PC-3 (cell line): ENCODE measurements around the gene CRB1. TPM values are rescaled to one million over a fixed set of nuclear protein-coding genes. Genes with fewer than 3 reads are reported as not detected.

ENCODE experiments used
- ATAC-seq: fragments of 200-7000 bp; cut with Tn5 transposase; 2 replicates; pipeline ENCODE4 v1.9.1; 2020; ENCODE audit warnings: mild to moderate bottlenecking, moderate library complexity
- BruUV-seq: library from RNA; stranded (reverse); fragments of 400-500 nt; replicated peaks from 2 replicates; lab custom pipeline; 2021; lab: Mats Ljungman, UMichigan
- CTCF ChIA-PET: fragments of 300-600 bp; sonication (Branson Sonifier 250); formaldehyde crosslinking; loops from one replicate; lab custom pipeline; 2022; ENCODE audit warnings: antibody characterized with exemption; lab: Charles Lee
- POLR2A ChIA-PET: fragments of 300-600 bp; sonication (Branson Sonifier 250); formaldehyde crosslinking; loops from one replicate; lab custom pipeline; 2022; ENCODE audit warnings: antibody characterized with exemption; ENCODE audit not compliant: unreplicated experiment; lab: Charles Lee
- DNase-seq: peaks from one replicate; pipeline ENCODE4 v3.0.0-alpha.2; 2015
- H2AFZ ChIP-seq: fragments of 300-600 bp; sonication (generic); 2 replicates; pipeline ENCODE4 v1.6.0; 2016; ENCODE audit warnings: antibody characterized with exemption, low read length
- H3F3A ChIP-seq: fragments of 300-600 bp; sonication (generic); one replicate; pipeline ENCODE4 v1.6.0; 2017; ENCODE audit warnings: antibody characterized with exemption, low read length, control low read depth, mild to moderate bottlenecking; ENCODE audit not compliant: unreplicated experiment
- H3K27ac ChIP-seq: fragments of 300-600 bp; sonication (generic); 2 replicates; pipeline ENCODE4 v1.5.1; 2016; ENCODE audit warnings: mild to moderate bottlenecking, low read length
- H3K27me3 ChIP-seq: fragments of 300-600 bp; sonication (generic); 2 replicates; pipeline ENCODE4 v1.6.1; 2016; ENCODE audit warnings: low read length, mixed read lengths
- H3K36me3 ChIP-seq: fragments of 300-600 bp; sonication (generic); 2 replicates; pipeline ENCODE4 v1.6.1; 2016; ENCODE audit warnings: low read depth, mixed run types, low read length, mixed read lengths
- H3K4me1 ChIP-seq: fragments of 300-600 bp; sonication (generic); 2 replicates; pipeline ENCODE4 v1.5.1; 2016; ENCODE audit warnings: low read length; ENCODE audit not compliant: insufficient read depth
- H3K4me2 ChIP-seq: fragments of 300-600 bp; sonication (generic); 2 replicates; pipeline ENCODE4 v1.6.0; 2016; ENCODE audit warnings: low read length
- H3K4me3 ChIP-seq: fragments of 300-600 bp; sonication (generic); 2 replicates; pipeline ENCODE4 v1.5.1; 2016; ENCODE audit warnings: mild to moderate bottlenecking, low read length, mixed read lengths
- H3K79me2 ChIP-seq: fragments of 300-600 bp; sonication (generic); 2 replicates; pipeline ENCODE4 v1.6.1; 2017; ENCODE audit warnings: low read length, mixed read lengths
- H3K9ac ChIP-seq: fragments of 300-600 bp; sonication (generic); 2 replicates; pipeline ENCODE4 v1.6.0; 2016; ENCODE audit warnings: mild to moderate bottlenecking, low read length
- H3K9me2 ChIP-seq: fragments of 300-600 bp; sonication (generic); replicated peaks from 2 replicates; pipeline ENCODE4 v1.6.1; 2016; ENCODE audit warnings: mixed run types, low read length, mixed read lengths
- H3K9me3 ChIP-seq: fragments of 300-600 bp; sonication (generic); 2 replicates; pipeline ENCODE4 v1.6.1; 2016; ENCODE audit warnings: low read length, mixed read lengths
- H4K20me1 ChIP-seq: fragments of 300-600 bp; sonication (generic); 2 replicates; pipeline ENCODE4 v1.6.1; 2016; ENCODE audit warnings: low read length, mixed read lengths
- CTCF ChIP-seq: fragments of 300-600 bp; sonication (generic); conservative IDR thresholded peaks from 2 replicates; pipeline ENCODE4 v1.5.1; 2017; ENCODE audit warnings: antibody characterized with exemption, low read depth, mild to moderate bottlenecking, low read length
- EZH2 ChIP-seq: fragments of 300-600 bp; sonication (generic); IDR thresholded peaks from one replicate; pipeline ENCODE4 v1.6.1; 2017; ENCODE audit warnings: antibody characterized with exemption, mild to moderate bottlenecking, low read length; ENCODE audit not compliant: unreplicated experiment
- EZH2phosphoT487 ChIP-seq: fragments of 300-600 bp; sonication (generic); IDR thresholded peaks from 2 replicates; pipeline ENCODE4 v1.6.1; 2018; ENCODE audit warnings: mild to moderate bottlenecking, antibody characterized with exemption, low read length, borderline replicate concordance
- intact Hi-C: fragments of 100-400 bp; cut with micrococcal nuclease; formaldehyde crosslinking; loops from 2 replicates; pipeline ENCODE4 v1.9.0; 2023
- total RNA-seq: library from RNA; depleted of rRNA; stranded (reverse); fragments of >200 nt; gene quantifications from 2 replicates; pipeline ENCODE4 v1.2.3, GENCODE V29; 2014

Gene CRB1
- total RNA-seq, 1 experiment from 2014 or later, result 0.07 TPM

- POLR2A ChIA-PET, result no interaction called here
- TF ChIP-seq CTCF (no peak), EZH2phosphoT487 (no peak), EZH2 (no peak)
- Histone ChIP-seq H3K9me3 (no peaks in the 10 kb centered on the region), H4K20me1 (no peaks in the 10 kb centered on the region), H3K9me2 (no peaks in the 10 kb centered on the region), H3K9ac (no peak overlapping the region), H3K4me2 (no peak overlapping the region), H3K4me3 (no peak overlapping the region), H3K4me1 (peaks cover 6% of the 10 kb centered on the region; the same call in 1 of the 2 replicates), H3K27me3 (no peaks in the 10 kb centered on the region), H3K27ac (no peak overlapping the region), H3K36me3 (no peaks in the 10 kb centered on the region), H3F3A (no peaks in the 10 kb centered on the region), H3K79me2 (no peaks in the 10 kb centered on the region), H2AFZ (no peak overlapping the region)
- ATAC-seq (no peak), DNase-seq (no peak)
- intact Hi-C loops, result no loop called here
- no TSS peak for BruUV-seq
- CTCF ChIA-PET, result no interaction called here
Observed at GRCh38 chr1:197304638-197305200, 36.7 kb downstream of the CRB1 start.

- Histone ChIP-seq H3K27me3 (no peaks in the 10 kb centered on the region), H3K9me2 (no peaks in the 10 kb centered on the region), H3K79me2 (no peaks in the 10 kb centered on the region), H3K9me3 (no peaks in the 10 kb centered on the region), H3K36me3 (no peaks in the 10 kb centered on the region), H3K4me2 (no peak overlapping the region), H3K27ac (no peak overlapping the region), H3K9ac (no peak overlapping the region), H4K20me1 (no peaks in the 10 kb centered on the region), H2AFZ (no peak overlapping the region), H3K4me1 (peaks cover 6% of the 10 kb centered on the region; the same call in 1 of the 2 replicates), H3F3A (no peaks in the 10 kb centered on the region), H3K4me3 (no peak overlapping the region)
- POLR2A ChIA-PET, result no interaction called here
- TF ChIP-seq EZH2phosphoT487, result no peak
- DNase-seq (no peak), ATAC-seq (no peak)
- BruUV-seq, result no TSS peak
- CTCF ChIA-PET, result no interaction called here
- intact Hi-C loops, result no loop called here
Observed at GRCh38 chr1:197305925-197306324, 37.9 kb downstream of the CRB1 start.

- H3K79me2 ChIP-seq, result no peaks in the 10 kb centered on the region
- no peaks in the 10 kb centered on the region for H3K9me2 ChIP-seq
- no peaks in the 10 kb centered on the region for H3K9me3 ChIP-seq
- ChIA-PET CTCF (no interaction called here), POLR2A (no interaction called here)
- no peak for DNase-seq
- H3K36me3 ChIP-seq, result no peaks in the 10 kb centered on the region
- H2AFZ ChIP-seq, result no peak overlapping the region
- no TSS peak for BruUV-seq
- no peaks in the 10 kb centered on the region for H3K27me3 ChIP-seq
- H4K20me1 ChIP-seq, result no peaks in the 10 kb centered on the region
- no peak overlapping the region for H3K9ac ChIP-seq
- H3F3A ChIP-seq, result no peaks in the 10 kb centered on the region
- H3K27ac ChIP-seq, result no peak overlapping the region
- ATAC-seq, result no peak
- no peak overlapping the region for H3K4me2 ChIP-seq
- H3K4me1 ChIP-seq, result peaks cover 6% of the 10 kb centered on the region; the same call in 1 of the 2 replicates
- no peak overlapping the region for H3K4me3 ChIP-seq
- intact Hi-C loops, result no loop called here
- TF ChIP-seq EZH2phosphoT487, result no peak
Observed at GRCh38 chr1:197306381-197307062, 38.5 kb downstream of the CRB1 start.
